Measurements from ENCODE around the gene POLR2E. TPM values are rescaled to one million over a fixed set of nuclear protein-coding genes. Genes with fewer than 3 reads are reported as not detected.
A peak's percentile ranks its signal among the peaks of the same experiment; 100 is the strongest.

Gene POLR2E
- polyA plus RNA-seq, 4 donors: 122 to 189 (median 142) TPM

DNA sequence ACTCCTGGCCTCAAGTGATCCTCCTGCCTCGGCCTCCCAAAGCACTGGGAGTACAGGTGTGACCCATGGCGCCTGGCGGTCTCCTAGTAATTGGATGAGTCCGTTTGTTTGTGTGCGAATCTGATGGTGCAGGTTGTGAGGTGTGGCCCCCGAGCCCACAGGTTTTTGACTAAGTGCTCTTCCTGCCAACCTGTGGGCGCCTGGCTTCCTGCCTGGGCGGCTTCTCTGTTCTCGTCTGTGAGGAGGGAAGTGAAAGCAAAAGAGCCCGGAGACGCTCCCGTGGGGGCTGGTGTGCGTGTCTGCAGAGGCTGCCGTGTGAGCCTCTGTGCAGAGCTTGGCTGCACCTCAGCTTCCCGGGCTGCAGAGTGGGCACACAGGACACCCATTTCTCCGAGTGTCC is 18.2 kb downstream of the POLR2E start:
- peaks cover 0 to 19% (median 0%) of the 10 kb centered on the region in 3 donors for H3K27me3 ChIP-seq (ENCODE audit: control insufficient read depth in 3 of 3, insufficient read depth in 3 of 3, low read length in 3 of 3)
- peaks cover 0 to 8% (median 4%) of the 10 kb centered on the region in 3 donors for H3K4me1 ChIP-seq (ENCODE audit: control insufficient read depth in 3 of 3, insufficient read depth in 2 of 3, low read depth in 1 of 3, low read length in 2 of 3)
- H3K9me3 ChIP-seq (ENCODE audit: control insufficient read depth in 2 of 2, insufficient read depth in 1 of 2, low read depth in 1 of 2, low read length in 1 of 2): peaks cover 0 to 10% of the 10 kb centered on the region in 2 donors
- peak overlapping the region in 1 of 3 donors; percentile 60 for H3K27ac ChIP-seq (ENCODE audit: low read depth in 1 of 3, low read length in 2 of 3)
- H3K4me3 ChIP-seq (ENCODE audit: low read depth in 1 of 3, low read length in 3 of 3): peak overlapping the region in 2 of 3 donors; percentile 19 to 35
- 5 to 29% (median 11%) methylated on average over 16 of the region's 16 CpGs for WGBS, 3 donors
- FAIRE-seq: no peak
- DNase-seq: peak in 1 of 2 donors; percentile 90
- H3K36me3 ChIP-seq (ENCODE audit: control insufficient read depth in 3 of 3, insufficient read depth in 2 of 3, low read depth in 1 of 3, low read length in 3 of 3): peaks cover 0 to 3% (median 0%) of the 10 kb centered on the region in 3 donors

DNA sequence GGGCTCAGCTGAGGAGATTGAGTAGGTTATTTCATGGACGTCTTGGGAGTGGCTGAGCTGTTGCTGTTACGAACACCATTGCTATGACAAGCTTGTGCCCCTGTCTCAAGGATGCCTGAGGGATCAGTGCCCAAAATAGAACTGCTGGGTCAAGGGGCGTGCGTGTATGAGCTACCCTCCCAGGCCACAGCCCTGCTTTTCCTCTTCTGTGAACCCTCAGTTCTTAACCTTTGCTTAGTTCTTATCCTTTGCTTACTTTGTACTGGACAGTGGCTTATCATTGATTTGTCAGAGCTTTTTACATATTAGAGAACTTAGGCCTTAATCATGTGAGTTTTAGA is 19.2 kb downstream of the POLR2E start:
- WGBS, 3 donors: 64 to 69% (median 68%) methylated on average over 4 of the region's 4 CpGs
- peaks cover 0 to 8% of the 10 kb centered on the region in 2 donors for H3K9me3 ChIP-seq (ENCODE audit: control insufficient read depth in 2 of 2, insufficient read depth in 1 of 2, low read depth in 1 of 2, low read length in 1 of 2)
- H3K27me3 ChIP-seq (ENCODE audit: control insufficient read depth in 3 of 3, insufficient read depth in 3 of 3, low read length in 3 of 3): peaks cover 0 to 26% (median 5%) of the 10 kb centered on the region in 3 donors
- peak overlapping the region in 2 of 3 donors; percentile 56 to 67 for H3K27ac ChIP-seq (ENCODE audit: low read depth in 1 of 3, low read length in 2 of 3)
- no peak for FAIRE-seq
- peaks cover 0 to 4% (median 3%) of the 10 kb centered on the region in 3 donors for H3K4me1 ChIP-seq (ENCODE audit: control insufficient read depth in 3 of 3, insufficient read depth in 2 of 3, low read depth in 1 of 3, low read length in 2 of 3)
- no peak overlapping the region for H3K4me3 ChIP-seq (ENCODE audit: low read depth in 1 of 3, low read length in 3 of 3)
- DNase-seq: no peak
- no peaks in the 10 kb centered on the region for H3K36me3 ChIP-seq (ENCODE audit: control insufficient read depth in 3 of 3, insufficient read depth in 2 of 3, low read depth in 1 of 3, low read length in 3 of 3)

DNA sequence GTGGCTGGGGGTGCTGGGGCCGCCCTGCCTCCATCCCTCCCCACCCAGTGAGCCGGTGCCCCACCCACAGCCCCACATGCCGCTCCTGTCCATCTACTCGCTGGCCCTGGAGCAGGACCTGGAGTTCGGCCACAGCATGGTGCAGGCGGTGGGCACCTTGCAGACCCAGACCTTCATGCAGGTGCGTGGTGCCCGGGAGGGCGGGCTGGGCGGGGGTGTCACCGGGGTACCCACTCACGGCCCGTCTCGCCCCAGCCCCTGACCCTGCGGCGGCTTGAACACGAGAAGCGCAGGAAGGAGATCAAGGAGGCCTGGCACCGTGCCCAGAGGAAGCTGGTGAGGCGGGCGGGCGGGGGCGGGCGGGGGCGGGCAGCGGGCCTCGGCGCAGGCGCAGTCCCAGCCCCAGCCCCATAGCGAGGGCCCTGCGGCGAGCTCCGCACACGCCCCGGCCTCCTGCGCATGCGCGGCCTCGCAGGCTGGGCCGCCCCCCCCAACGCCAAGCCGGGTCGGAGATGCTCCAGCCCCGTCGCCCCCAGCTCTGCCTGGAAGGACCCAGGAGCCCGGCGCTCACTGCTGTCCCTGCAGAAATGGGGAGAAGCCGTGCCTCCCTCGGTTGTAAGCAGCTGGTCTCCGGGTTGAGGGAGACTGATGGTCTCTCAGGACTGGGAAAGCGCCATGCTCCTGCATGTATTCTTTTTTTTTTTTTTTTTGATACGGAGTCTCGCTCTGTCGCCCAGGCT is 20.5 kb downstream of the POLR2E start:
- FAIRE-seq: no peak
- H3K4me1 ChIP-seq (ENCODE audit: control insufficient read depth in 3 of 3, insufficient read depth in 2 of 3, low read depth in 1 of 3, low read length in 2 of 3): peaks cover 0 to 4% (median 3%) of the 10 kb centered on the region in 3 donors
- peak overlapping the region in 1 of 3 donors; percentile 56 for H3K27ac ChIP-seq (ENCODE audit: low read depth in 1 of 3, low read length in 2 of 3)

DNA sequence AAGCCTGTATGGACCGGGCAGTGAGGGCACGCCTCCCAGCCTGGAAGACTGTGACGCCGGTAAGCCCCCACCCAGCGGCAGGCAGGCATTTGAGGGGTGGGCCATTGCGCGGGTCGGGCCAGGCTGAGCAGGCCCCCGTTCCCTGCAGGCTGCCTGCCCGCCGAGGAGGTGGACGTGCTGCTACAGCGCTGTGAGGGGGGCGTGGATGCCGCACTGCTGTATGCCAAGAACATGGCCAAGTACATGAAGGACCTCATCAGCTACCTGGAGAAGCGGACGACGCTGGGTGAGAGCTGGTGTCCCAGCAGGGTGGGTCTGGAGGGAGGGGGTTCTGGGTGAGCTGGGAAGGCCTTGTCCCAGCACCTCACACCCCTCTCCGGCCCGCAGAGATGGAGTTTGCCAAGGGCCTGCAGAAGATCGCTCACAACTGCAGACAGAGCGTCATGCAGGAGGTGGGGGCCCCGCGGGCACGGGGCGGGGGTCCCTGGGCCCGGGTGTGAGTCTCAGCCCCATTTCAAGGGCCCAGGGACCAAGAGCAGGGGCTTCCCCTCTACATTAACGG is 21.1 kb downstream of the POLR2E start:
- Histone ChIP-seq H3K9me3 (ENCODE audit: control insufficient read depth in 2 of 2, insufficient read depth in 1 of 2, low read depth in 1 of 2, low read length in 1 of 2) (peaks cover 0 to 4% of the 10 kb centered on the region in 2 donors), H3K27me3 (ENCODE audit: control insufficient read depth in 3 of 3, insufficient read depth in 3 of 3, low read length in 3 of 3) (peaks cover 3 to 46% (median 5%) of the 10 kb centered on the region in 3 donors), H3K27ac (ENCODE audit: low read depth in 1 of 3, low read length in 2 of 3) (peak overlapping the region in 1 of 3 donors; percentile 56), H3K4me1 (ENCODE audit: control insufficient read depth in 3 of 3, insufficient read depth in 2 of 3, low read depth in 1 of 3, low read length in 2 of 3) (peaks cover 0 to 4% (median 3%) of the 10 kb centered on the region in 3 donors), H3K4me3 (ENCODE audit: low read depth in 1 of 3, low read length in 3 of 3) (no peak overlapping the region), H3K36me3 (ENCODE audit: control insufficient read depth in 3 of 3, insufficient read depth in 2 of 3, low read depth in 1 of 3, low read length in 3 of 3) (no peaks in the 10 kb centered on the region)
- 61 to 73% (median 69%) methylated on average over 21 to 28 of the region's 28 CpGs for WGBS, 3 donors
- no peak for FAIRE-seq
- DNase-seq: no peak

More for the DNA sequence above, 20.5 kb downstream of the POLR2E start:
- 4 to 35% (median 9%) methylated on average over 32 to 54 of the region's 54 CpGs for WGBS, 3 donors
- Histone ChIP-seq H3K9me3 (ENCODE audit: control insufficient read depth in 2 of 2, insufficient read depth in 1 of 2, low read depth in 1 of 2, low read length in 1 of 2) (peaks cover 0 to 4% of the 10 kb centered on the region in 2 donors), H3K36me3 (ENCODE audit: control insufficient read depth in 3 of 3, insufficient read depth in 2 of 3, low read depth in 1 of 3, low read length in 3 of 3) (no peaks in the 10 kb centered on the region), H3K4me3 (ENCODE audit: low read depth in 1 of 3, low read length in 3 of 3) (peak overlapping the region in 2 of 3 donors; percentile 19 to 29), H3K27me3 (ENCODE audit: control insufficient read depth in 3 of 3, insufficient read depth in 3 of 3, low read length in 3 of 3) (peaks cover 3 to 39% (median 5%) of the 10 kb centered on the region in 3 donors)
- peak in 1 of 2 donors; percentile 85 for DNase-seq

DNA sequence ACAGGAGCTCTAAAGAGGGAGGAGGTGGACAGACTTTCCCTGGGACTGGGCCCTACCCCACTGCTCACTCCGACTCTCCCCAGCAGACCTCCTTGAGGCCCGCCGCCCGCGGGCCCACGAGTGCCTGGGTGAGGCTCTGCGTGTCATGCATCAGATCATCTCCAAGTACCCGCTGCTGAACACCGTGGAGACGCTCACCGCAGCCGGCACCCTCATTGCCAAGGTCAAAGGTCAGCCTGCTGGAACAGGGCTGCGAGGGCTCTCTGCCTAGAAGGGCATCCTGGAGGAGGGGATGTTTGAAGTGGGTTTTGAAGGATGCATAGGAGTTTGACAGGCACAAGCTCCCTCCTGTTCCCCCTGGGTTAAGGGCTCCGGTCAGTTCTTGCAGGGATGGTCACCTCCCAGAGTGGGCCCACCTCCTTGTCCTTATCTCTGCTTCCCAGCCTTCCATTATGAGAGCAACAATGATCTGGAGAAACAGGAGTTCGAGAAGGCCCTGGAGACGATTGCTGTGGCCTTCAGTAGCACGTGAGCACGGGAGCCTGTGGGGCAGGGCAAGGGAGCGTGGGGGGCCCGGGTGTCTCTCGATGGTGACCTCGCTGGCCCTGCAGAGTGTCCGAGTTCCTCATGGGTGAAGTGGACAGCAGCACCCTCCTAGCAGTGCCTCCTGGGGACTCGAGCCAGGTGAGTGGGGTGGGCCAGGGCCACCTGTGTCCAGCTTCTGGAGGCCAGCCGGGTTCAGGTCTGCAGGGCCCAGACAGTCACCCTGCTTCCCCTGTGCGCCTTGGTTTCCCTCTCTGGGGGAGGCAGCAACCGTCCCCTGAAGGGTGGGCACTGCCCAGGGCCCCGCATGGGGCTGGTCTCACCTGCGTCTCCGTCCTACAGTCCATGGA is 21.9 kb downstream of the POLR2E start:
- H3K27me3 ChIP-seq (ENCODE audit: control insufficient read depth in 3 of 3, insufficient read depth in 3 of 3, low read length in 3 of 3): peaks cover 3 to 53% (median 5%) of the 10 kb centered on the region in 3 donors
- H3K9me3 ChIP-seq (ENCODE audit: control insufficient read depth in 2 of 2, insufficient read depth in 1 of 2, low read depth in 1 of 2, low read length in 1 of 2): peaks cover 0 to 4% of the 10 kb centered on the region in 2 donors
- no peak for DNase-seq
- no peak overlapping the region for H3K27ac ChIP-seq (ENCODE audit: low read depth in 1 of 3, low read length in 2 of 3)
- WGBS, 3 donors: 61 to 85% (median 71%) methylated on average over 28 to 30 of the region's 30 CpGs
- H3K4me1 ChIP-seq (ENCODE audit: control insufficient read depth in 3 of 3, insufficient read depth in 2 of 3, low read depth in 1 of 3, low read length in 2 of 3): peaks cover 0 to 4% (median 3%) of the 10 kb centered on the region in 3 donors
- no peaks in the 10 kb centered on the region for H3K36me3 ChIP-seq (ENCODE audit: control insufficient read depth in 3 of 3, insufficient read depth in 2 of 3, low read depth in 1 of 3, low read length in 3 of 3)
- no peak for FAIRE-seq
- H3K4me3 ChIP-seq (ENCODE audit: low read depth in 1 of 3, low read length in 3 of 3): no peak overlapping the region

DNA sequence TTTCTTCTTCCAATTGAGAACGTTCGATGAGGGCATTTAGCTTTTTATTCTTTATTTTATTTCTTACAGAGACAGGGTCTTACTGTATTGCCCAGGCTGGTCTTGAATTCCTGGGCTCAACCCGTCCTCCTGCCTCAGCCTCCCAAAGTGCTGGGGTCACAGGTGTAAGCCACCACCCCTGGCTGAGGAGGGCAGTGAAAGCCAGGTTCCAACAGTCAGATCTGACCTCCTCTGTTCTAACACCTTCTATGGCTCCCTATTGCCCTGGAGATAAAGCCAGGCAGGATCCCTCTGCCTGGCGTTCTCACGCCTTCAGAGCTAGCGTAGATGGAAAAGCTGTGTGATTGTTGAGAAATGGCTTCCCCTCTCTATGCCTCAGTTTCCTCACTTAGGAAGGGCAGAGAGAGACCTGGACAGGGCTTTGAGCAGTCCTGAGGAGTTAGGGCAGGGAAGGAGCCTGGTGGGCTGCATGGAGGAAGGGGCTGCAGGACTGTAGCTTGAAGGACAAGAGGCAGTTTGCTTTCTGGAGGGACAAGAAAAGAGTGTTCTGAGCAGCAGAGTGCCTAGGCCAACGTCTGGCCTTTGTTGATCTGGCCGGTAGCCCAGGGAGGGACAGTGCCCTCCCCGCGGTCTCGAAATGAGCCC is 22.7 kb downstream of the POLR2E start:
- no peak for FAIRE-seq

DNA sequence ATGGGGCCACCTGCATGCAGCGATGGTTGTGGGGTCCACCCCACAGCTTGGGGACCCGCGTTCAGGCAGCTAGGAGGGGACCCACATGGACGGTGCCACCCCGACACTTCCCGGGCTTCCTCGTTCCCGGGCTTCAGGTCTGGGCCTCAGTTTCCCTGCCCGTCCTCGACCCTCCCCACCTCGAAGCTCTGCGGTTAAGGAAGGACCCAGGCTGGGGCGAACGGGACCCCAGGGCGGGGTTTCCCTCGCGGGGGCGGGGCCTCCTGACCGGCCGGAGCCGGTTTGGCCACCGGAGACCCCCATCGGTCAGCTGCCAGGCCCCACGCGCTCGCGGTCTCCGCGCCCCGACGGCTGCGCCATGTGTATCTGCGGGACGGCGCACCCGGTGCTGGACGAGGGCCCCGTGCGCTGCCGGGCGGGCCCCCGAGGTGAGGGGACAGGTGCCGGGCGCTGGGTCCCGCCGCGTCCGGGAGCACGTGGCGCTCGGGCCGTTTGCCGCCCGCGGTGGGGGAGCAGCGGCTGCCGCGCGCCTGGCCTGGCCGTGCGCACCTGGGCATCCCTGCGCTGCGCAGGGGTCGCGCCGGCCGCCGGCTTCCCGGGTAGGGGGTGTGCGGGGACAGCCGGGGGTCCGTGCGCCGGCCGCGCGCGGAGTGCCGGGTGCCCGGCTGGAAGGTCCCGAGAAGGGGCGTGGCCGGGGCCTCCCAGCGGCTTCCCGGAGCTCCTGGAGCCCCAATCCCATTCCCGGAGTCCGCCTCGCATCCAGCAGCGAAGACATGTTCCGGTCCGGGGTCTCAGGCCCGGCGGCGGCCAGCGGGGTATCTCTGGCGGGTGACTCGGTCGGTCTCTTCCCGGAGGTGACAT is 24.0 kb downstream of the POLR2E start:
- H3K9me3 ChIP-seq (ENCODE audit: control insufficient read depth in 2 of 2, insufficient read depth in 1 of 2, low read depth in 1 of 2, low read length in 1 of 2): peaks cover 0 to 4% of the 10 kb centered on the region in 2 donors
- no peaks in the 10 kb centered on the region for H3K36me3 ChIP-seq (ENCODE audit: control insufficient read depth in 3 of 3, insufficient read depth in 2 of 3, low read depth in 1 of 3, low read length in 3 of 3)
- FAIRE-seq (no peak), DNase-seq (no peak)
- peaks cover 5 to 73% (median 5%) of the 10 kb centered on the region in 3 donors for H3K27me3 ChIP-seq (ENCODE audit: control insufficient read depth in 3 of 3, insufficient read depth in 3 of 3, low read length in 3 of 3)
- H3K4me1 ChIP-seq (ENCODE audit: control insufficient read depth in 3 of 3, insufficient read depth in 2 of 3, low read depth in 1 of 3, low read length in 2 of 3): peaks cover 0 to 8% (median 4%) of the 10 kb centered on the region in 3 donors
- 10 to 31% (median 30%) methylated on average over 73 to 99 of the region's 99 CpGs for WGBS, 3 donors
- H3K4me3 ChIP-seq (ENCODE audit: low read depth in 1 of 3, low read length in 3 of 3): no peak overlapping the region
- no peak overlapping the region for H3K27ac ChIP-seq (ENCODE audit: low read depth in 1 of 3, low read length in 2 of 3)

More for the DNA sequence above, 22.7 kb downstream of the POLR2E start:
- Histone ChIP-seq H3K4me3 (ENCODE audit: low read depth in 1 of 3, low read length in 3 of 3) (no peak overlapping the region), H3K27me3 (ENCODE audit: control insufficient read depth in 3 of 3, insufficient read depth in 3 of 3, low read length in 3 of 3) (peaks cover 5 to 61% (median 5%) of the 10 kb centered on the region in 3 donors), H3K9me3 (ENCODE audit: control insufficient read depth in 2 of 2, insufficient read depth in 1 of 2, low read depth in 1 of 2, low read length in 1 of 2) (peaks cover 0 to 4% of the 10 kb centered on the region in 2 donors), H3K27ac (ENCODE audit: low read depth in 1 of 3, low read length in 2 of 3) (no peak overlapping the region), H3K36me3 (ENCODE audit: control insufficient read depth in 3 of 3, insufficient read depth in 2 of 3, low read depth in 1 of 3, low read length in 3 of 3) (no peaks in the 10 kb centered on the region), H3K4me1 (ENCODE audit: control insufficient read depth in 3 of 3, insufficient read depth in 2 of 3, low read depth in 1 of 3, low read length in 2 of 3) (peaks cover 0 to 4% (median 3%) of the 10 kb centered on the region in 3 donors)
- 50 to 85% (median 55%) methylated on average over 11 of the region's 11 CpGs for WGBS, 3 donors
- no peak for DNase-seq

Data from small intestine (tissue), 7 donors.